ENCODE measurements around the gene NOS3. TPM values are rescaled to one million over a fixed set of nuclear protein-coding genes. Genes with fewer than 3 reads are reported as not detected.

The NOS3 gene
- total RNA-seq, 3 donors from 2014 or later (not counting 1 experiment from before 2014, with no cell fraction given) = 2.6 to 5.9 (median 3.8) TPM

DNA sequence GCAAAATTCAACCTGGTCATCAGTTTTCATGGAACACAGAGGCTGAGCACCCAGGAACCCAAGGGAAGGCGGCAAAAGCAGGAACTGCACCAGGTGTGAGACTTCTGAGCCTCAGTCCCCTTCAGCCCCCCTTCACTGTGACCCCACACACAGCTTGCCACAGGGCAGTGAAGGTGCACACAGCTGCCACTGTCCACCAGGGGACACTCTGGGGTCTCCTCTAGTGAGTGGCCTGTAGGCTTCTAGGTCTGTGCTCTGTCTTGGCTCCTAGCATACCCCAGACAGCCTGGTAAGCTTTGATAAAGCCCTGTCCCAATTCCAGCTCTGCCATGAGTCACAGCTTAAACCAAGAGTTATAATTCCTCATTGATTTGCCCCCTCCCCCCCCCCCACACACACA, 24.8 kb upstream of the NOS3 start:
- no peaks in the 10 kb centered on the region for H3K9me3 ChIP-seq (ENCODE audit: control insufficient read depth, insufficient read depth, low read length)
- ATAC-seq (no peak), DNase-seq (no peak)
- TF ChIP-seq, protein P1, sequence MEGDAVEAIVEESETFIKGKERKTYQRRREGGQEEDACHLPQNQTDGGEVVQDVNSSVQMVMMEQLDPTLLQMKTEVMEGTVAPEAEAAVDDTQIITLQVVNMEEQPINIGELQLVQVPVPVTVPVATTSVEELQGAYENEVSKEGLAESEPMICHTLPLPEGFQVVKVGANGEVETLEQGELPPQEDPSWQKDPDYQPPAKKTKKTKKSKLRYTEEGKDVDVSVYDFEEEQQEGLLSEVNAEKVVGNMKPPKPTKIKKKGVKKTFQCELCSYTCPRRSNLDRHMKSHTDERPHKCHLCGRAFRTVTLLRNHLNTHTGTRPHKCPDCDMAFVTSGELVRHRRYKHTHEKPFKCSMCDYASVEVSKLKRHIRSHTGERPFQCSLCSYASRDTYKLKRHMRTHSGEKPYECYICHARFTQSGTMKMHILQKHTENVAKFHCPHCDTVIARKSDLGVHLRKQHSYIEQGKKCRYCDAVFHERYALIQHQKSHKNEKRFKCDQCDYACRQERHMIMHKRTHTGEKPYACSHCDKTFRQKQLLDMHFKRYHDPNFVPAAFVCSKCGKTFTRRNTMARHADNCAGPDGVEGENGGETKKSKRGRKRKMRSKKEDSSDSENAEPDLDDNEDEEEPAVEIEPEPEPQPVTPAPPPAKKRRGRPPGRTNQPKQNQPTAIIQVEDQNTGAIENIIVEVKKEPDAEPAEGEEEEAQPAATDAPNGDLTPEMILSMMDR (IDR thresholded peaks at IDR 0.05) = no peak
- H3K4me3 ChIP-seq (ENCODE audit: low read length) = no peak overlapping the region
- Mint-ChIP-seq H3K9me3 (no peaks in the 10 kb centered on the region), H3K4me3 (no peak overlapping the region), H3K4me1 (peaks cover 0 to 9% of the 10 kb centered on the region in 2 donors), H3K27me3 (ENCODE audit: low read depth in 2 of 2) (peaks cover 31 to 34% of the 10 kb centered on the region in 2 donors), H3K27ac (no peak overlapping the region), H3K36me3 (no peaks in the 10 kb centered on the region)
- H3K4me1 ChIP-seq (ENCODE audit: control insufficient read depth, insufficient read depth, low read length) = peaks cover 4% of the 10 kb centered on the region
- intact Hi-C loops (cut with micrococcal nuclease) = no loop called here
- H3K36me3 ChIP-seq (ENCODE audit: control insufficient read depth, insufficient read depth, low read length) = no peaks in the 10 kb centered on the region
- peaks cover 9% of the 10 kb centered on the region for H3K27me3 ChIP-seq (ENCODE audit: control insufficient read depth, insufficient read depth, low read length)
- H3K27ac ChIP-seq (ENCODE audit: low read length) = no peak overlapping the region
- 65% methylated on average over 1 of the region's 1 CpG for WGBS (ENCODE audit: insufficient coverage)

DNA sequence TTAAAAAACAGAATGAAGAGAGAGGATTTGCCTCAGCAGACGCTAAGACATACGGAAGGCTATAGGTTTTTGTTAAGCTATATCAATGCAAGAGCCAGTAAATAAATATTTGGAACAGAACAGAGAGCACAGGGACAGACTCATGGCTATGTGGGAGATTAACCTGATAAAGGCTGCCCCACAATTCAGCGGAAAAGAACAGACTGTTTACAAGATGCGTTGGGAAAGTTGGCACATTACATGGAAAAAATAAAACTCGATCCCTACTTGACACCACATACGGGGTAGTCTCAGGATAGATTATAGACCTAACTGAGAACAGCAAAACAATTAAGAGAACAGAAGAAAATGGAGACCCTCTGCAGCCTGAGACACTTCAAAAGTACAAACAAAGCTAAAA, 23.5 kb upstream of the NOS3 start:
- H3K27ac ChIP-seq (ENCODE audit: low read length) = no peak overlapping the region
- no peaks in the 10 kb centered on the region for H3K9me3 ChIP-seq (ENCODE audit: control insufficient read depth, insufficient read depth, low read length)
- intact Hi-C loops (cut with micrococcal nuclease) = no loop called here
- Mint-ChIP-seq H3K4me3 (no peak overlapping the region), H3K36me3 (no peaks in the 10 kb centered on the region), H3K27me3 (ENCODE audit: low read depth in 2 of 2) (peaks cover 30 to 34% of the 10 kb centered on the region in 2 donors), H3K27ac (no peak overlapping the region), H3K9me3 (no peaks in the 10 kb centered on the region), H3K4me1 (peaks cover 0 to 8% of the 10 kb centered on the region in 2 donors)
- WGBS (ENCODE audit: insufficient coverage) = 91% methylated on average over 6 of the region's 6 CpGs
- ATAC-seq (no peak), DNase-seq (no peak)
- no peaks in the 10 kb centered on the region for H3K36me3 ChIP-seq (ENCODE audit: control insufficient read depth, insufficient read depth, low read length)
- no peak overlapping the region for H3K4me3 ChIP-seq (ENCODE audit: low read length)
- peaks cover 7% of the 10 kb centered on the region for H3K27me3 ChIP-seq (ENCODE audit: control insufficient read depth, insufficient read depth, low read length)
- H3K4me1 ChIP-seq (ENCODE audit: control insufficient read depth, insufficient read depth, low read length) = peaks cover 4% of the 10 kb centered on the region
- TF ChIP-seq, protein P1 (IDR thresholded peaks at IDR 0.05) = no peak

DNA sequence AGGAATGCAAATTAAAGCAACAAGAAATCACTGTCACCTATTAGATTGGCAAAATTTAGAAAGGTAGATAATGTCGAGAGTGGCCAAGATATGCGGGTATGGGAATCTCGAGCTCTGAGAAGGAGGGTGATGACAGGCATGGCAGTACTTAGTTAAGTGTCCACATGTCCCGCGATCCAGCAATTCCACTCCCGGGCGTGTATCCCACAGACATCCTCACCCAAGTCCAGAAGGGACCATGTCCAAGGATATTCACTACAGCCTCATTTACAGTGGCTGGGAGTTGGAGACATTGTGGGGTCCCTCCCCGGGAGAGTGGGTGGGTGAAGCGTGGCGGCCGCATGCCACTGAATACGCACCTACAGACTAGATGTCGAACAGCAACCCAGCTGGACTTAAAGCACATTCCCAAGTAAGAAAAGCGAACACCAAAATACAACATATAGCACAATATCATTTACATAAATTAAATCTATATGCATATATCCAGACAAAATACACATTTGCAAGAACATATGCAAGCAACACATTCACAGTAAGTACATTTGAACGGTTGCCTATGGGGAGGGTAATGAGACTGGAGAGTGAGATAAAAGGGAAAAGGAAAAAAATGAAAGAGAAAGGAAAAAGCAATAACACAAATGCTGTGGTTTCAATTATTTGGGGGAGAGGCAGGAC, 22.6 kb upstream of the NOS3 start:
- WGBS (ENCODE audit: insufficient coverage) = 92% methylated on average over 14 of the region's 15 CpGs
- intact Hi-C loops (cut with micrococcal nuclease) = no loop called here
- Mint-ChIP-seq H3K4me3 (no peak overlapping the region), H3K27me3 (ENCODE audit: low read depth in 2 of 2) (peaks cover 24 to 34% of the 10 kb centered on the region in 2 donors), H3K36me3 (no peaks in the 10 kb centered on the region), H3K9me3 (no peaks in the 10 kb centered on the region), H3K4me1 (no peaks in the 10 kb centered on the region), H3K27ac (no peak overlapping the region)
- no peak overlapping the region for H3K4me3 ChIP-seq (ENCODE audit: low read length)
- H3K27ac ChIP-seq (ENCODE audit: low read length) = no peak overlapping the region
- no peaks in the 10 kb centered on the region for H3K36me3 ChIP-seq (ENCODE audit: control insufficient read depth, insufficient read depth, low read length)
- no peaks in the 10 kb centered on the region for H3K9me3 ChIP-seq (ENCODE audit: control insufficient read depth, insufficient read depth, low read length)
- no peaks in the 10 kb centered on the region for H3K4me1 ChIP-seq (ENCODE audit: control insufficient read depth, insufficient read depth, low read length)
- TF ChIP-seq, protein P1 (IDR thresholded peaks at IDR 0.05) = no peak
- peaks cover 7% of the 10 kb centered on the region for H3K27me3 ChIP-seq (ENCODE audit: control insufficient read depth, insufficient read depth, low read length)
- ATAC-seq (no peak), DNase-seq (no peak)
